ENCODE measurements around the gene COLEC12. TPM values are rescaled to one million over a fixed set of nuclear protein-coding genes. Genes with fewer than 3 reads are reported as not detected.

The COLEC12 gene
- polyA plus RNA-seq, 1 donor, result 19.1 TPM

DNA sequence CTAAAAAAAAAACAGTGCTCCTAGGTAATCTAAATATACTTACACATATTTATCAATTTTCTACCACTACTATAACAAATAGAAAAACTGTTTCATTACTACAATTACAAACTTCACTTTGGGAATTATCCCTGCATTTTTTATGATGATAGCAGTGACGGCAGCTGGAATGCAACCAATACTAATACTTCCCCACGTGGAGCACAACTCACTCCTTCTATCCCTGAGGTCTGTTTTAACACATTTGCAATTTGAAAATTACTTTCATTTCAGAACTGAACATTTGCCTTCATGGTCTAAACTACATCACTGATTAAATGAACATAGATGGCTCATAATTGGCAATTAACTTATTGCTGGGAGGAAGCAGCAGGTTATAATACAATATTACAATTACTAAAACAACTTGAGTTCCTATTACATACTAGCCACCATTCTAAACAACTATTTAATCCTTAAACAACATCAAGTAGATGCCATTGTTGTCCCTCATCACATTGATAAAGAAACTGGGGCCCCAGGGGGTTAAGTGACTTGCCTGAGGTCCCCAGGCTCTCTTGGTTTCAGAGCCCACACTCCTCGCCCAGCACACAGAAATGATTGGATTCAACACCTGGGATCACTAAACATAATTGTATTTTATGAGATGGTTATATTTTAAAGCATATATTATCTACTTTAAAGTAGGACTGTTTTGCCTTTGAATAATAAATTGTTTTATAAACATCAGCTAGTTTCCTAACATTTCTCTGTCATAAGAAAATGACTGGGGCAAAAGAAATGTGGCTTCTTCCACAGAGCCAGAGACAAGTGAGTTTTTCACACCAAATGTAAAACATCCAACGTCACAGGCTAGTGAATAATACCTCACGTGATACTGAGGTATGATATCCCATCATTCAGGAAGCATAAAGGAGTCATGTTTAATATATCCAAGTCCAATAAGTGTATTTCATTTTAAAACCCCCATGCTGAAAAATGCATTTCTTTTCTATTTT lies 6.2 kb downstream of the COLEC12 start:
- no peak for DNase-seq
- Histone ChIP-seq H3K27me3 (ENCODE audit: control insufficient read depth, insufficient read depth, low read length) (peaks cover 14% of the 10 kb centered on the region), H3K9me3 (ENCODE audit: control insufficient read depth, low read depth, low read length) (no peaks in the 10 kb centered on the region), H3K27ac (ENCODE audit: low read length) (no peak overlapping the region), H3K36me3 (ENCODE audit: control insufficient read depth, insufficient read depth, low read length) (no peaks in the 10 kb centered on the region), H3K4me3 (ENCODE audit: low read length) (no peak overlapping the region), H3K4me1 (ENCODE audit: control insufficient read depth, insufficient read depth, low read length) (no peaks in the 10 kb centered on the region)
- no CpG with 5 or more reads among the region's 5 CpGs for WGBS (ENCODE audit: insufficient coverage, low lambda C conversion rate)

DNA sequence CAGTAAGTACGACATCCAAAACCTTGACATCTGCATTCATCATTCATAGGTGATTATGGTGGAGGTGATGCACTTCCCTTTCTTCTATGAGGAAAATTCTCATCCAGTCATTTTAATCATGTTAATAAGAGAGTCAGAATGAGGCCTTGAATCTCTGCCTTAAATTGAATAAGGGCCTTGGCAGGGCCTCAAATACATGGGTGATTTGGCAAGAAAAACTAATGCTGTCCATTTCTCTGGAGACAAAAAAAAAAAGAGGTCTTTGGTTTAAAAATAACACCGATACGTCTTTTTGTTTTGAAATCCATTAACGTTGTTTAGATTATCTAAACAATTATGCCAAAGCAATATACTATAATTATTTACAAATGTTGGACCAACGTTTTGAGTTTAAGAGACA lies 8.1 kb downstream of the COLEC12 start:
- WGBS (ENCODE audit: insufficient coverage, low lambda C conversion rate), result 72% methylated on average over 3 of the region's 5 CpGs
- H3K27me3 ChIP-seq (ENCODE audit: control insufficient read depth, insufficient read depth, low read length), result peaks cover under 1% of the 10 kb centered on the region
- no peak overlapping the region for H3K27ac ChIP-seq (ENCODE audit: low read length)
- H3K9me3 ChIP-seq (ENCODE audit: control insufficient read depth, low read depth, low read length), result no peaks in the 10 kb centered on the region
- no peaks in the 10 kb centered on the region for H3K4me1 ChIP-seq (ENCODE audit: control insufficient read depth, insufficient read depth, low read length)
- no peaks in the 10 kb centered on the region for H3K36me3 ChIP-seq (ENCODE audit: control insufficient read depth, insufficient read depth, low read length)
- no peak for DNase-seq
- H3K4me3 ChIP-seq (ENCODE audit: low read length), result no peak overlapping the region

DNA sequence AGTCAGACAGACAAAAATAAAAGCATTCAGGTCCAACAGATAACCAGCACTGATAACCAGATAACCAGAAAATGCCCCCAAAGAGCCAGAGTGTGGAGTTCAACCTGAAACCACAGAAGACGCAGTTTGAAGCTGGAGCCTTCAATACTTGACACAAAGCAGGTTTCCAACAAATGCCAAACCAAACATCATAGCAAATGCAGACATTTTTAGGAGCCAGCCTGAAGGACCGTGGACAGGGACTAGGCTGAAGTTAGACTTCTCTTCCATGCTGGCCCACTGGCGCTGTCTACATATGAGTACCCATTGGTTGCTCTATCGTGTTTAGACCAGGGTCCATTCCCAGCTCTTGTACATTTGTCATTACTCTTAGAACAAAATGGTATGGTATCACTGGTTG lies 9.9 kb downstream of the COLEC12 start:
- H3K4me3 ChIP-seq (ENCODE audit: low read length), result no peak overlapping the region
- H3K36me3 ChIP-seq (ENCODE audit: control insufficient read depth, insufficient read depth, low read length), result no peaks in the 10 kb centered on the region
- no peak for DNase-seq
- no peaks in the 10 kb centered on the region for H3K9me3 ChIP-seq (ENCODE audit: control insufficient read depth, low read depth, low read length)
- no peak overlapping the region for H3K27ac ChIP-seq (ENCODE audit: low read length)
- 100% methylated on average over 1 of the region's 4 CpGs for WGBS (ENCODE audit: insufficient coverage, low lambda C conversion rate)
- no peaks in the 10 kb centered on the region for H3K27me3 ChIP-seq (ENCODE audit: control insufficient read depth, insufficient read depth, low read length)
- no peaks in the 10 kb centered on the region for H3K4me1 ChIP-seq (ENCODE audit: control insufficient read depth, insufficient read depth, low read length)

DNA sequence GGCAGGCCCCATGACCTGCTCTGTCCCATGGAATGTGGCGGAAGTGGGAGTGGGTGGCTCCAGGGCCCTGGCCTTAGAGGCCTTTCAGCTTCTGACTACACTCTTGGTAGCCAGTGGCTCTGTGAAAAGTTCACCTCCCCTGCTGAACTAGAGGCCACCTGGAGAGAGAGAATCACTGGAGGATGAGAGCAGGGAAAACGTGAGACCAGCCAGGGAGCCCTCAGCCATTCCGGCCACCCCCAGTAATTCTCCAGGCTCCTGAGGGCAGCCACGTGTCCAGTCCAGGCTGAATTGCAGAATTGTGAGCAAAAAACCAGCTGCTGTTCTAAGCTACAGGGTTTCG lies 10.5 kb downstream of the COLEC12 start:
- no peaks in the 10 kb centered on the region for H3K9me3 ChIP-seq (ENCODE audit: control insufficient read depth, low read depth, low read length)
- no peak overlapping the region for H3K27ac ChIP-seq (ENCODE audit: low read length)
- 100% methylated on average over 1 of the region's 5 CpGs for WGBS (ENCODE audit: insufficient coverage, low lambda C conversion rate)
- H3K4me3 ChIP-seq (ENCODE audit: low read length), result no peak overlapping the region
- DNase-seq, result no peak
- H3K27me3 ChIP-seq (ENCODE audit: control insufficient read depth, insufficient read depth, low read length), result no peaks in the 10 kb centered on the region
- H3K4me1 ChIP-seq (ENCODE audit: control insufficient read depth, insufficient read depth, low read length), result no peaks in the 10 kb centered on the region
- H3K36me3 ChIP-seq (ENCODE audit: control insufficient read depth, insufficient read depth, low read length), result no peaks in the 10 kb centered on the region

DNA sequence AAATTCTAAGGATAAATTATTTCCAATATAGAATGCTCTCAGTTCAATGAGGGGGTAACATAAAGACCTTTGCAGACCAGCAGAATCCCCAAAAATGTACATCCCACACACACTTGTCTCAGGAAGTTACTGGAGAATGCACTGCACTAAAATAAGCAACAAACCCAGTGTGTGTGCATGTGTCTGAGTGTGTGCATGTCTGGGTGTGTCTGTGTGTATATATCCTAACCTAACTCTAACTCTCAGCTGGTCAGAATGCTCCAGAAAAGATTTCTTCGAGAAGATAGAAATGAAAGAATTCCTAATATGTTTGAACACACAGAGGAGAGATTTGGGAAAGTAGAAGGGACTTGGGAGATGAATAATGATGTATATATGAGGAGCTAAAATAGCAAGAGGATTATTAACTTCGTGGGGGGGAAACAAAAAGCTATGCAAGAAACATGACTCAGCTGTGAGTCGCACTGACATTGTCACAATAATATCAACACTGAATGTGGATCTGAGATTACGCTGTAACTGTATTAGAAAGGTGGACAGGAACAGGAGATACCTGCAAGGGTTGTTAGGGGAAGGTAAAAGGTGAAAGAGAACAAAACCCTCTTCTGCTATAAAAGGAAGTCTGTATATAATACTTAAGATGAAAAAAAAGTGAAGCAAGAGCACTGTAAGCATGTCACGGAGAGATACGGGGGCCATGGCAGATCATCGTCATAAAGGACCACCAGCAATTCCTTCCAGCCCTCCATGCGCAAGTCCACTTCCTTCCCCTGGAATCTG lies 11.1 kb downstream of the COLEC12 start:
- WGBS (ENCODE audit: insufficient coverage, low lambda C conversion rate), result 83% methylated on average over 3 of the region's 8 CpGs
- H3K4me3 ChIP-seq (ENCODE audit: low read length), result no peak overlapping the region
- no peaks in the 10 kb centered on the region for H3K4me1 ChIP-seq (ENCODE audit: control insufficient read depth, insufficient read depth, low read length)

DNA sequence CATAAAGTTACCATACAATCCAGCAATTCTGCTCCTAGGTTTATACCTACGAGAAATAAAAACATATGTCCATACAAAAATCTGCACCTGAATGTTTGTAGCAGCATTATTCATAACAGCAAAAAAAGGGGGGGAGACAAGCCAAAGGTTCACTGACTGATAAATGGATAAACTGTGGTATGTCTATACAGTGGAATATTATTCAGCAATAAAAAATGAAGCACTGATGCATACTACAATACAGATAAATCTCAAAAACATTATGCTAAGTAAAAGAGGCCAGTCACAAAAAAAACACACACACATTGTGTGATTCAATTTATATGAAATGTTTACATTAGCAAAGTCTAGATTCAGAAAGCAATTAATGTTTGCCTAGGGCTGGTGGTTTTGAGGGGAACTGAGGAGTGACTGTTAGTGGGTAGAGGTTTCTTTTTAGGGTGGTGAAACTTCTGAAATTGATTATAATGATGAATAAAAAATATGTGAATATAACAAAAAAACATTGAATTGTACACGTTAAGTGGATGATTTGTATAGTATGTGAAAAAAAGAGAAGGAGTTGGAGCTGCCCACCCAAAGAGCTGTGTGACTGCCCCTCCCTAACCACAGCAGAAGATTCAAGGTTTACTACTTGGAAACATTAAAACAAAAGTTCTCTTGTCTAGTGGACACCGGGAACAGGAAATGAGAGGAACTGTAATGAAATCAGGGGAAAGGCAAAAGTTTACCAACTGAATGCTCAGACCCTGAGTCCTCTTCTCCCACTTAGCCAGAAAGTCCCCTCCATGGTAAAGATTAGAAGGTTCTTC lies 13.4 kb downstream of the COLEC12 start:
- no peaks in the 10 kb centered on the region for H3K27me3 ChIP-seq (ENCODE audit: control insufficient read depth, insufficient read depth, low read length)
- no peaks in the 10 kb centered on the region for H3K9me3 ChIP-seq (ENCODE audit: control insufficient read depth, low read depth, low read length)
- 60% methylated on average over 1 of the region's 3 CpGs for WGBS (ENCODE audit: insufficient coverage, low lambda C conversion rate)
- no peaks in the 10 kb centered on the region for H3K4me1 ChIP-seq (ENCODE audit: control insufficient read depth, insufficient read depth, low read length)
- H3K27ac ChIP-seq (ENCODE audit: low read length), result no peak overlapping the region
- H3K36me3 ChIP-seq (ENCODE audit: control insufficient read depth, insufficient read depth, low read length), result no peaks in the 10 kb centered on the region
- no peak overlapping the region for H3K4me3 ChIP-seq (ENCODE audit: low read length)
- no peak for DNase-seq

More for the DNA sequence above, 11.1 kb downstream of the COLEC12 start:
- no peak for DNase-seq
- Histone ChIP-seq H3K36me3 (ENCODE audit: control insufficient read depth, insufficient read depth, low read length) (no peaks in the 10 kb centered on the region), H3K27me3 (ENCODE audit: control insufficient read depth, insufficient read depth, low read length) (no peaks in the 10 kb centered on the region), H3K27ac (ENCODE audit: low read length) (no peak overlapping the region), H3K9me3 (ENCODE audit: control insufficient read depth, low read depth, low read length) (no peaks in the 10 kb centered on the region)

DNA sequence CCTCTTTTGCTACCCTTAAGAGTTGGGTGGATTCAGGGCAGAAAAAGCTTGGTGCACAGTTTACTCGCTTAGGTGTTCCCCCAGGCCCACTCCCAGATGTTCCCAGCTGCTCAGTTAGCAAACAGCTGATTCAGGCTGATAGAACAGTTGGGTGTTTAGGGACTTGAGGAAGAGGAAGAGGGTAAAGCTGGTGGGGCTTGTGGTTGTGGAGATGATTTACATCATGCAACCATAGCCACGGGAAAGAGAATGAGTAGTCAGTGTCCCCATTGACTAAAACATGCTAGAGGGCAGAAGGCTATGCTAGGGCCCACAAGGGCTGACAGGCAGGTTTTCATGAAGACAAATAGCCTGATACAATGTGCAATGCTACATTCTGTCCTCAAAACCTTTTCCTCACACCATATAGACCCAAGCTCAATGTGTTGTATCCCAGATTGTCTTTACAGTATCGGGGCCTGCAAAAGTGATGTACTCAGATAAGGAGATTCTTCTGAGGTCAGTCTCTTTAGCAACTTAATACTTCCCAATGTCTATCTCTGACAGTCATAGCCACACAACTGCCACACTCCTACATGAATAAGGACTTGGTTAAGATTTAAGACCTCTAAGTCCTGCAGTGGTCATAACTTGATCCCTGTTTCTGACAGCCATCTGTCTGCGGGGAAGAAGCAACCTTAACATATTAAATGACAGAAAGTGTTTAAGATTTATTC lies 15.6 kb downstream of the COLEC12 start:
- Histone ChIP-seq H3K27me3 (ENCODE audit: control insufficient read depth, insufficient read depth, low read length) (no peaks in the 10 kb centered on the region), H3K36me3 (ENCODE audit: control insufficient read depth, insufficient read depth, low read length) (no peaks in the 10 kb centered on the region), H3K9me3 (ENCODE audit: control insufficient read depth, low read depth, low read length) (no peaks in the 10 kb centered on the region), H3K4me3 (ENCODE audit: low read length) (no peak overlapping the region), H3K4me1 (ENCODE audit: control insufficient read depth, insufficient read depth, low read length) (no peaks in the 10 kb centered on the region), H3K27ac (ENCODE audit: low read length) (no peak overlapping the region)
- WGBS (ENCODE audit: insufficient coverage, low lambda C conversion rate), result no CpG with 5 or more reads among the region's 4 CpGs
- DNase-seq, result no peak

DNA sequence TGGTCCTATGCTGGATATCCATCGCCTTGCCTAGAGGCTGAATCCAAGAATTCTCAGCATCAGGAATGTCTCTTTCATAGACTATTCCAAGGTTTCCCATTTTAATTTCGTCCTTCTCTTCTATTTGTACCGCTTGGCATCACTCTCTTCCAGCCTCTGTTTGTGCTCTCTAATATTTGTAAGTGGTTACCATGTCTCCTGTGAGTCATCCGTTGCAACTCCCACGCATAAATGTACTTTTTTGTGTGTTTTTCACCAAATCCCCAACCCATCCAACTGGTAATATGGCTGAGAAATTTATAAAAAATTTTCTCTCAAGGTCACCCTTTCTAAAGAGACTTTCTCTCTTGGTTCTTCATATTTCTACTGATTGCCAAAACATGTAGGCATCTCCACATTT lies 21.8 kb downstream of the COLEC12 start:
- WGBS (ENCODE audit: insufficient coverage, low lambda C conversion rate), result 89% methylated on average over 3 of the region's 5 CpGs

DNA sequence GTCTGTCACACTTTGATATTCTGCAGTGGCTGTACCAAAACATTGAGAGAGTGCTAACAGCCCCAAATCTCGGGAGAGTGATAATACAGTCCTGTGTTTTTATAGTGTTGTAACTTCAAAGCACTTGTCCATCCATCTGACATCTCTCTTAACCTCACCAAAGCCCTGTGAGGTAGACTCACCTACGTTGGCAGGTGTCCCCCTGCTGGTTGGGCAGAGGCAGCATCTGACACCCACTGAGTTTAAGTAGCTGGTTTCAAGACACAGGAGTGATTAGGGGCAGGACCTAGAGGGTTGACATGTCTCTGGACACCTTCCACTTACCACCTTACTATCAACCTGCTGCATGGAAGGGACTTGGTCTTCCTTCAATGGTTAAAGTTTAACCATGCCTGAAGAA lies 22.9 kb downstream of the COLEC12 start:
- no peaks in the 10 kb centered on the region for H3K36me3 ChIP-seq (ENCODE audit: control insufficient read depth, insufficient read depth, low read length)
- H3K27ac ChIP-seq (ENCODE audit: low read length), result no peak overlapping the region
- no peak overlapping the region for H3K4me3 ChIP-seq (ENCODE audit: low read length)
- no peaks in the 10 kb centered on the region for H3K27me3 ChIP-seq (ENCODE audit: control insufficient read depth, insufficient read depth, low read length)
- no CpG with 5 or more reads among the region's 2 CpGs for whole genome bisulfite sequencing (ENCODE audit: insufficient coverage, low lambda C conversion rate)
- DNase-seq, result no peak
- H3K9me3 ChIP-seq (ENCODE audit: control insufficient read depth, low read depth, low read length), result no peaks in the 10 kb centered on the region
- peaks cover 7% of the 10 kb centered on the region for H3K4me1 ChIP-seq (ENCODE audit: control insufficient read depth, insufficient read depth, low read length)

More for the DNA sequence above, 21.8 kb downstream of the COLEC12 start:
- Histone ChIP-seq H3K9me3 (ENCODE audit: control insufficient read depth, low read depth, low read length) (no peaks in the 10 kb centered on the region), H3K4me1 (ENCODE audit: control insufficient read depth, insufficient read depth, low read length) (peaks cover 7% of the 10 kb centered on the region), H3K4me3 (ENCODE audit: low read length) (no peak overlapping the region), H3K36me3 (ENCODE audit: control insufficient read depth, insufficient read depth, low read length) (no peaks in the 10 kb centered on the region), H3K27me3 (ENCODE audit: control insufficient read depth, insufficient read depth, low read length) (no peaks in the 10 kb centered on the region), H3K27ac (ENCODE audit: low read length) (no peak overlapping the region)
- DNase-seq, result no peak

All from large intestine (tissue), 3 donors.